ENCODE data around the gene WIF1.

DNA sequence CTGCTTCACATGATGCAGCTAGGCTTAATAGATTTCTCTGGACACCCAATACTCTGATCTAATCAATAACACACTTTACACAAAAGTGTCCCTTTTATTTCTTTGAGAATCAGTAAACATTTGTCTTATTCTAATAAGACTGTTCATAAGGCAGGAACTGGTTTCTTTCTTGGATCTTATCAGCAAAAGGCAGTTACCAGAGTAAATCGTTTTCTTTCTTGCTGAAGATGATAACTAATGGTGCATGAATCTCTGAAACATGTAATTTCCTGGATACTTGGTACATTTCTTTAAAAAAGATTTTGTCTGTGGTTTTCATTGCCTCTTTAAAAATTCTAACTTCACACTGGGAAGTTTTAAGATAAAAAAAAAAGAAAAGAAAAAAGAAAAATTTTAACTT, 39.6 kb downstream of the WIF1 start:
- TF ChIP-seq, protein P1, sequence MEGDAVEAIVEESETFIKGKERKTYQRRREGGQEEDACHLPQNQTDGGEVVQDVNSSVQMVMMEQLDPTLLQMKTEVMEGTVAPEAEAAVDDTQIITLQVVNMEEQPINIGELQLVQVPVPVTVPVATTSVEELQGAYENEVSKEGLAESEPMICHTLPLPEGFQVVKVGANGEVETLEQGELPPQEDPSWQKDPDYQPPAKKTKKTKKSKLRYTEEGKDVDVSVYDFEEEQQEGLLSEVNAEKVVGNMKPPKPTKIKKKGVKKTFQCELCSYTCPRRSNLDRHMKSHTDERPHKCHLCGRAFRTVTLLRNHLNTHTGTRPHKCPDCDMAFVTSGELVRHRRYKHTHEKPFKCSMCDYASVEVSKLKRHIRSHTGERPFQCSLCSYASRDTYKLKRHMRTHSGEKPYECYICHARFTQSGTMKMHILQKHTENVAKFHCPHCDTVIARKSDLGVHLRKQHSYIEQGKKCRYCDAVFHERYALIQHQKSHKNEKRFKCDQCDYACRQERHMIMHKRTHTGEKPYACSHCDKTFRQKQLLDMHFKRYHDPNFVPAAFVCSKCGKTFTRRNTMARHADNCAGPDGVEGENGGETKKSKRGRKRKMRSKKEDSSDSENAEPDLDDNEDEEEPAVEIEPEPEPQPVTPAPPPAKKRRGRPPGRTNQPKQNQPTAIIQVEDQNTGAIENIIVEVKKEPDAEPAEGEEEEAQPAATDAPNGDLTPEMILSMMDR (conservative IDR thresholded peaks at IDR 0.05; ENCODE audit: low read depth, low read length): no peak
- TF ChIP-seq POLR2A (IDR thresholded peaks at IDR 0.05; ENCODE audit: low read depth, low read length): no peak
- no peak for TF ChIP-seq RAD21 (IDR thresholded peaks at IDR 0.05; ENCODE audit: low read length)
- no peak for TF ChIP-seq CEBPB (IDR thresholded peaks at IDR 0.05; ENCODE audit: low read depth, low read length)
- TF ChIP-seq BHLHE40 (IDR thresholded peaks at IDR 0.05; ENCODE audit: low read depth, low read length): no peak
- no peak for TF ChIP-seq MXI1 (IDR thresholded peaks at IDR 0.05; ENCODE audit: borderline replicate concordance, low read depth, low read length)
- TF ChIP-seq, protein P2, sequence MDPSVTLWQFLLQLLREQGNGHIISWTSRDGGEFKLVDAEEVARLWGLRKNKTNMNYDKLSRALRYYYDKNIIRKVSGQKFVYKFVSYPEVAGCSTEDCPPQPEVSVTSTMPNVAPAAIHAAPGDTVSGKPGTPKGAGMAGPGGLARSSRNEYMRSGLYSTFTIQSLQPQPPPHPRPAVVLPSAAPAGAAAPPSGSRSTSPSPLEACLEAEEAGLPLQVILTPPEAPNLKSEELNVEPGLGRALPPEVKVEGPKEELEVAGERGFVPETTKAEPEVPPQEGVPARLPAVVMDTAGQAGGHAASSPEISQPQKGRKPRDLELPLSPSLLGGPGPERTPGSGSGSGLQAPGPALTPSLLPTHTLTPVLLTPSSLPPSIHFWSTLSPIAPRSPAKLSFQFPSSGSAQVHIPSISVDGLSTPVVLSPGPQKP (IDR thresholded peaks at IDR 0.05; ENCODE audit: borderline replicate concordance, low read depth, low read length): no peak
- TF ChIP-seq SMC3 (IDR thresholded peaks at IDR 0.05; ENCODE audit: low read depth, low read length): no peak
- TF ChIP-seq USF2 (IDR thresholded peaks at IDR 0.05; ENCODE audit: low read depth, low read length): no peak
- TF ChIP-seq RCOR1 (IDR thresholded peaks at IDR 0.05; ENCODE audit: insufficient replicate concordance, low read length): no peak
- no peak for TF ChIP-seq CHD1 (IDR thresholded peaks at IDR 0.05; ENCODE audit: low read depth, low read length)

All from IMR-90 (cell line).